HepG2 (cell line): Measurements from ENCODE around the gene AGRN. TPM values are rescaled to one million over a fixed set of nuclear protein-coding genes. Genes with fewer than 3 reads are reported as not detected.

Source experiments
- ESRRA ChIP-seq: sonication (generic); formaldehyde crosslinking; IDR thresholded peaks from 2 replicates; pipeline ENCODE4 v1.5.1; 2020; ENCODE audit warnings: mild to moderate bottlenecking, low read depth, missing genetic modification reagents
- ETV5 ChIP-seq: IDR thresholded peaks from 2 replicates; pipeline ENCODE4 v1.6.1; 2018; ENCODE audit warnings: missing biosample characterization, missing genetic modification reagents, inconsistent platforms, borderline replicate concordance
- IRX3 ChIP-seq: sonication (generic); formaldehyde crosslinking; IDR thresholded peaks from 2 replicates; pipeline ENCODE4 v1.8.1; 2023; ENCODE audit warnings: mild to moderate bottlenecking, low read depth, missing genetic modification reagents, borderline replicate concordance
- MXI1 ChIP-seq: IDR thresholded peaks from 3 replicates; pipeline ENCODE4 v1.6.1; 2012; ENCODE audit warnings: low read depth, low read length, inconsistent platforms, borderline replicate concordance
- TAF1 ChIP-seq: sonication (generic); formaldehyde crosslinking; IDR thresholded peaks from 2 replicates; pipeline ENCODE4 v1.4.0; 2020; ENCODE audit warnings: missing genetic modification reagents
- ZBTB7A ChIP-seq: sonication (generic); formaldehyde crosslinking; IDR thresholded peaks from 2 replicates; pipeline ENCODE4 v1.8.0; 2022; ENCODE audit warnings: mild to moderate bottlenecking, missing genetic modification reagents
- ZNF225 ChIP-seq: sonication (generic); formaldehyde crosslinking; IDR thresholded peaks from 2 replicates; pipeline ENCODE4 v1.4.0; 2020; ENCODE audit warnings: mild to moderate bottlenecking, missing genetic modification reagents
- ZNF296 ChIP-seq: sonication (generic); formaldehyde crosslinking; conservative IDR thresholded peaks from 2 replicates; pipeline ENCODE4 v1.5.0; 2020; ENCODE audit warnings: mild to moderate bottlenecking, missing genetic modification reagents
- ZNF335 ChIP-seq: sonication (generic); formaldehyde crosslinking; IDR thresholded peaks from 2 replicates; pipeline ENCODE4 v1.4.0; 2020; ENCODE audit warnings: missing genetic modification reagents
- ZNF350 ChIP-seq: sonication (generic); formaldehyde crosslinking; IDR thresholded peaks from 2 replicates; pipeline ENCODE4 v1.4.0; 2020; ENCODE audit warnings: mild to moderate bottlenecking, low read depth, missing genetic modification reagents, borderline replicate concordance
- ZNF746 ChIP-seq: sonication (generic); formaldehyde crosslinking; IDR thresholded peaks from 2 replicates; pipeline ENCODE4 v1.8.0; 2022; ENCODE audit warnings: mild to moderate bottlenecking, missing genetic modification reagents
- ZNF878 ChIP-seq: sonication (generic); formaldehyde crosslinking; IDR thresholded peaks from 2 replicates; pipeline ENCODE4 v1.8.1; 2023; ENCODE audit warnings: mild to moderate bottlenecking, missing genetic modification reagents, moderate library complexity
- ZSCAN31 ChIP-seq: sonication (generic); formaldehyde crosslinking; IDR thresholded peaks from 2 replicates; pipeline ENCODE4 v1.5.0; 2020; ENCODE audit warnings: low read depth, mild to moderate bottlenecking, missing genetic modification reagents
- polyA plus RNA-seq, 8 experiments: library from polyadenylated mRNA; depleted of rRNA in 3 of 8; stranded (reverse) in 7 of 8; unstranded in 1 of 8; fragments of >200 nt; fragmentation: Illumina TruSeq in 4 of 8; extraction: Trizol in 4 of 8; gene quantifications; 2 replicates each; pipeline versions ENCODE4 v1.2.1 to v1.2.3, GENCODE V29; 2011 to 2016; ENCODE audit warnings: low read depth in 4 of 8, missing spikeins in 1 of 8, mixed read lengths in 1 of 8; ENCODE audit not compliant: insufficient read depth in 1 of 8
- total RNA-seq, 5 experiments: library from RNA; depleted of rRNA; stranded (reverse); fragments of >200 nt; fragmentation: Illumina TruSeq; extraction: Trizol; gene quantifications; 2 replicates each; pipeline ENCODE4 v1.2.3, GENCODE V29; 2016; ENCODE audit warnings: low read depth in 1 of 5
- TF ChIP-seq, protein P1 (sequence below): sonication (generic); formaldehyde crosslinking; IDR thresholded peaks from 2 replicates; pipeline ENCODE4 v1.5.1; 2020; ENCODE audit warnings: mild to moderate bottlenecking, missing genetic modification reagents, moderate library complexity
- TF ChIP-seq, protein P2 (sequence below): sonication (generic); formaldehyde crosslinking; IDR thresholded peaks from 2 replicates; pipeline ENCODE4 v1.8.0; 2022; ENCODE audit warnings: mild to moderate bottlenecking, missing genetic modification reagents; ENCODE audit not compliant: insufficient replicate concordance
- TF ChIP-seq, protein P3 (sequence below): sonication (generic); formaldehyde crosslinking; IDR thresholded peaks from 2 replicates; pipeline ENCODE4 v1.4.0; 2020; ENCODE audit warnings: missing genetic modification reagents
- TF ChIP-seq, protein P4 (sequence below): sonication (generic); formaldehyde crosslinking; IDR thresholded peaks from 2 replicates; pipeline ENCODE4 v1.5.0; 2020; ENCODE audit warnings: missing genetic modification reagents
- TF ChIP-seq, protein P5 (sequence below): sonication (generic); formaldehyde crosslinking; IDR thresholded peaks from 2 replicates; pipeline ENCODE4 v1.5.0; 2020; ENCODE audit warnings: missing genetic modification reagents
- TF ChIP-seq, protein P6 (sequence below): sonication (generic); formaldehyde crosslinking; IDR thresholded peaks from 2 replicates; pipeline ENCODE4 v1.4.0; 2020; ENCODE audit warnings: mild to moderate bottlenecking, missing genetic modification reagents

The AGRN gene
- total and polyA plus RNA-seq, 2 of the 13 experiments (the other 11 are each of a cell fraction or from before 2014, with no cell fraction given) = 29.8 to 65.2 TPM

DNA sequence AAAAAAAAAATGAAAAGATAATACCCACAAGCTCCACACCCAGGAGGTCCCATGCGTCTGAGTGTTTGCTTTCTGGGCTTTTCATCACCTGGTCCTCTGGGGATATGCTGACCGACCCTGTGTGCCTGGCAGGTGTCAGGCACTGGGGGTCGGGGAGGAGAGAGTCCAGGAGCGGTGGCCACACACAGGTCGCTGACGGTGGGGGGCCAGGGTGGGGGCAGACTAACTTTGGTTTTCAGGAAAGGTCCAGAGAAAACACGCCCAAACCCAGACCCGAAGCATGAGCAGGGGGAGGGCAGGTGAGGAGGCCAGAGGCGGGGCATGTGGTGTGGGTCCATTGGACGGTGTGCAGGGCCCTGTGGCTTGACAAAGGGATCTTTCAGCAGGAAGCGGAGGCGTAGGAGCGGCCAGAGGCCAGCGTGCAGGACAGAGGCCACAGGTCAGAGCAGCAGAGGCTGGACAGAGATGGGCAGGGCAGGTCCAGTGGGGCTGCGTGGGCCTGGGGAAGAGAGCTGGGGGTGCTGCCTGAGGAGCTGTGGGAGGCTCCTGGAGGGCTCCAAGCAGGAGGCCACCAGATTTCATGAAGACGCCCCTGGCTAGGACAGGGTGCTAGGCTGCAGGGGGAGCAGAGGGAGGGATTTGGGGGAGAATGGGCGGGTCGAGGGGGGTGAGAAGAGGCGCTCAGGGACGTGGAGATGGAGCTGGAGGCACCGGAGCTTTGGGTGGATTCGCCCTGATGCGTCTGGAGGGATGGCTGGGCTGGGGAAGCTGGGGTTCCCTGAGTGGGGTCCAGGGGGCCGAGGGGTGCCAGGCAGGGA lies 38.4 kb downstream of the AGRN start (continued):
- TF ChIP-seq, protein P1, sequence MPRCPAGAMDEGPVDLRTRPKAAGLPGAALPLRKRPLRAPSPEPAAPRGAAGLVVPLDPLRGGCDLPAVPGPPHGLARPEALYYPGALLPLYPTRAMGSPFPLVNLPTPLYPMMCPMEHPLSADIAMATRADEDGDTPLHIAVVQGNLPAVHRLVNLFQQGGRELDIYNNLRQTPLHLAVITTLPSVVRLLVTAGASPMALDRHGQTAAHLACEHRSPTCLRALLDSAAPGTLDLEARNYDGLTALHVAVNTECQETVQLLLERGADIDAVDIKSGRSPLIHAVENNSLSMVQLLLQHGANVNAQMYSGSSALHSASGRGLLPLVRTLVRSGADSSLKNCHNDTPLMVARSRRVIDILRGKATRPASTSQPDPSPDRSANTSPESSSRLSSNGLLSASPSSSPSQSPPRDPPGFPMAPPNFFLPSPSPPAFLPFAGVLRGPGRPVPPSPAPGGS (CRISPR knock-in tag) = peak; percentile 39
- TF ChIP-seq, protein P2, sequence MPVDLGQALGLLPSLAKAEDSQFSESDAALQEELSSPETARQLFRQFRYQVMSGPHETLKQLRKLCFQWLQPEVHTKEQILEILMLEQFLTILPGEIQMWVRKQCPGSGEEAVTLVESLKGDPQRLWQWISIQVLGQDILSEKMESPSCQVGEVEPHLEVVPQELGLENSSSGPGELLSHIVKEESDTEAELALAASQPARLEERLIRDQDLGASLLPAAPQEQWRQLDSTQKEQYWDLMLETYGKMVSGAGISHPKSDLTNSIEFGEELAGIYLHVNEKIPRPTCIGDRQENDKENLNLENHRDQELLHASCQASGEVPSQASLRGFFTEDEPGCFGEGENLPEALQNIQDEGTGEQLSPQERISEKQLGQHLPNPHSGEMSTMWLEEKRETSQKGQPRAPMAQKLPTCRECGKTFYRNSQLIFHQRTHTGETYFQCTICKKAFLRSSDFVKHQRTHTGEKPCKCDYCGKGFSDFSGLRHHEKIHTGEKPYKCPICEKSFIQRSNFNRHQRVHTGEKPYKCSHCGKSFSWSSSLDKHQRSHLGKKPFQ (CRISPR knock-in tag) = peak; percentile 50
- TF ChIP-seq ZNF350 (peak; percentile 74; the same call in 1 of the 2 replicates), ZNF878 (CRISPR knock-in tag) (no peak; the same call in 1 of the 2 replicates), ZNF335 (no peak), IRX3 (CRISPR knock-in tag) (no peak), ESRRA (CRISPR knock-in tag) (peak; percentile 80), TAF1 (CRISPR knock-in tag) (peak; percentile 68), ZNF296 (CRISPR knock-in tag) (peak; percentile 99), ETV5 (CRISPR knock-in tag) (peak; percentile 85), ZBTB7A (CRISPR knock-in tag) (peak; percentile 45; the same call in 1 of the 2 replicates), MXI1 (peak; percentile 76; the same call in 1 of the 3 replicates), ZSCAN31 (CRISPR knock-in tag) (0 out of 2 replicates have a peak, but pooled peaks have one; percentile 47), ZNF225 (CRISPR knock-in tag) (no peak), ZNF746 (CRISPR knock-in tag) (peak; percentile 93)
- TF ChIP-seq, protein P3, sequence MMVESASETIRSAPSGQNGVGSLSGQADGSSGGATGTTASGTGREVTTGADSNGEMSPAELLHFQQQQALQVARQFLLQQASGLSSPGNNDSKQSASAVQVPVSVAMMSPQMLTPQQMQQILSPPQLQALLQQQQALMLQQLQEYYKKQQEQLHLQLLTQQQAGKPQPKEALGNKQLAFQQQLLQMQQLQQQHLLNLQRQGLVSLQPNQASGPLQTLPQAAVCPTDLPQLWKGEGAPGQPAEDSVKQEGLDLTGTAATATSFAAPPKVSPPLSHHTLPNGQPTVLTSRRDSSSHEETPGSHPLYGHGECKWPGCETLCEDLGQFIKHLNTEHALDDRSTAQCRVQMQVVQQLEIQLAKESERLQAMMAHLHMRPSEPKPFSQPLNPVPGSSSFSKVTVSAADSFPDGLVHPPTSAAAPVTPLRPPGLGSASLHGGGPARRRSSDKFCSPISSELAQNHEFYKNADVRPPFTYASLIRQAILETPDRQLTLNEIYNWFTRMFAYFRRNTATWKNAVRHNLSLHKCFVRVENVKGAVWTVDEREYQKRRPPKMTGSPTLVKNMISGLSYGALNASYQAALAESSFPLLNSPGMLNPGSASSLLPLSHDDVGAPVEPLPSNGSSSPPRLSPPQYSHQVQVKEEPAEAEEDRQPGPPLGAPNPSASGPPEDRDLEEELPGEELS = peak; percentile 40
- TF ChIP-seq, protein P4, sequence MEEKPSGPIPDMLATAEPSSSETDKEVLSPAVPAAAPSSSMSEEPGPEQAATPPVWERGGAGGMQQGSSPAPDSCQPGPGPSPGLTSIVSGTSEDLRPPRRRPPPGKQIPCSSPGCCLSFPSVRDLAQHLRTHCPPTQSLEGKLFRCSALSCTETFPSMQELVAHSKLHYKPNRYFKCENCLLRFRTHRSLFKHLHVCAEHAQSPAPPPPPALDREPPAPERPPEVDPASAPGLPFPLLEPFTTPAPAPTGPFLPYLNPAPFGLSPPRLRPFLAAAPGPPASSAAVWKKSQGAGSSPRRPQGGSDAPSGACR = 0 out of 2 replicates have a peak, but pooled peaks have one; percentile 39
- TF ChIP-seq, protein P5, sequence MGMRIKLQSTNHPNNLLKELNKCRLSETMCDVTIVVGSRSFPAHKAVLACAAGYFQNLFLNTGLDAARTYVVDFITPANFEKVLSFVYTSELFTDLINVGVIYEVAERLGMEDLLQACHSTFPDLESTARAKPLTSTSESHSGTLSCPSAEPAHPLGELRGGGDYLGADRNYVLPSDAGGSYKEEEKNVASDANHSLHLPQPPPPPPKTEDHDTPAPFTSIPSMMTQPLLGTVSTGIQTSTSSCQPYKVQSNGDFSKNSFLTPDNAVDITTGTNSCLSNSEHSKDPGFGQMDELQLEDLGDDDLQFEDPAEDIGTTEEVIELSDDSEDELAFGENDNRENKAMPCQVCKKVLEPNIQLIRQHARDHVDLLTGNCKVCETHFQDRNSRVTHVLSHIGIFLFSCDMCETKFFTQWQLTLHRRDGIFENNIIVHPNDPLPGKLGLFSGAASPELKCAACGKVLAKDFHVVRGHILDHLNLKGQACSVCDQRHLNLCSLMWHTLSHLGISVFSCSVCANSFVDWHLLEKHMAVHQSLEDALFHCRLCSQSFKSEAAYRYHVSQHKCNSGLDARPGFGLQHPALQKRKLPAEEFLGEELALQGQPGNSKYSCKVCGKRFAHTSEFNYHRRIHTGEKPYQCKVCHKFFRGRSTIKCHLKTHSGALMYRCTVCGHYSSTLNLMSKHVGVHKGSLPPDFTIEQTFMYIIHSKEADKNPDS (CRISPR knock-in tag) = no peak
- TF ChIP-seq, protein P6, sequence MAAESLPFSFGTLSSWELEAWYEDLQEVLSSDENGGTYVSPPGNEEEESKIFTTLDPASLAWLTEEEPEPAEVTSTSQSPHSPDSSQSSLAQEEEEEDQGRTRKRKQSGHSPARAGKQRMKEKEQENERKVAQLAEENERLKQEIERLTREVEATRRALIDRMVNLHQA (CRISPR knock-in tag) = no peak
